Neural crest cell (in vitro differentiated cells): Measurements from ENCODE around the gene OBSCN. TPM values are rescaled to one million over a fixed set of nuclear protein-coding genes. Genes with fewer than 3 reads are reported as not detected.

Source experiments
- DNase-seq: peaks from one replicate; pipeline ENCODE4 v3.0.0; 2021; ENCODE audit warnings: low read depth, mixed read lengths, low spot score
- H3K27ac Mint-ChIP-seq: one replicate; pipeline ENCODE4 v1.8.0; 2021; ENCODE audit warnings: mild to moderate bottlenecking, mixed read lengths; ENCODE audit not compliant: unreplicated experiment
- H3K27me3 Mint-ChIP-seq: 2 replicates; pipeline ENCODE4 v1.8.0; 2021; ENCODE audit warnings: low read depth, mild to moderate bottlenecking, mixed read lengths
- H3K36me3 Mint-ChIP-seq: 2 replicates; pipeline ENCODE4 v1.8.0; 2021; ENCODE audit warnings: low read depth, mild to moderate bottlenecking, mixed read lengths
- H3K4me1 Mint-ChIP-seq: 2 replicates; pipeline ENCODE4 v1.8.0; 2021; ENCODE audit warnings: mixed read lengths
- H3K4me3 Mint-ChIP-seq: one replicate; pipeline ENCODE4 v1.8.0; 2021; ENCODE audit warnings: mild to moderate bottlenecking, mixed read lengths
- H3K9me3 Mint-ChIP-seq: 2 replicates; pipeline ENCODE4 v1.8.0; 2021; ENCODE audit warnings: mixed read lengths
- CTCF ChIP-seq: fragments of 200-600 bp; sonication (generic); conservative IDR thresholded peaks from 2 replicates; pipeline ENCODE4 v1.5.0; 2021; ENCODE audit warnings: antibody characterized with exemption, mild to moderate bottlenecking
- total RNA-seq: library from RNA; stranded (reverse); gene quantifications from 2 replicates; pipeline ENCODE4 v1.2.1, GENCODE V29; 2021

OBSCN gene
- total RNA-seq, 1 donor from 2014 or later, result 40.1 TPM

- Mint-ChIP-seq H3K36me3 (no peaks in the 10 kb centered on the region), H3K4me1 (no peaks in the 10 kb centered on the region), H3K27ac (no peak overlapping the region), H3K9me3 (no peaks in the 10 kb centered on the region), H3K4me3 (no peak overlapping the region), H3K27me3 (no peaks in the 10 kb centered on the region)
- no peak for DNase-seq
- no peak for TF ChIP-seq CTCF
Observed at GRCh38 chr1:228349701-228350171, 141.9 kb downstream of the OBSCN start.

- no peak for DNase-seq
- H3K27ac Mint-ChIP-seq, result no peak overlapping the region
- no peaks in the 10 kb centered on the region for H3K27me3 Mint-ChIP-seq
- no peaks in the 10 kb centered on the region for H3K36me3 Mint-ChIP-seq
- no peak for TF ChIP-seq CTCF
- H3K9me3 Mint-ChIP-seq, result no peaks in the 10 kb centered on the region
- no peaks in the 10 kb centered on the region for H3K4me1 Mint-ChIP-seq
- no peak overlapping the region for H3K4me3 Mint-ChIP-seq
Observed at GRCh38 chr1:228350179-228350742, 142.4 kb downstream of the OBSCN start.

DNA sequence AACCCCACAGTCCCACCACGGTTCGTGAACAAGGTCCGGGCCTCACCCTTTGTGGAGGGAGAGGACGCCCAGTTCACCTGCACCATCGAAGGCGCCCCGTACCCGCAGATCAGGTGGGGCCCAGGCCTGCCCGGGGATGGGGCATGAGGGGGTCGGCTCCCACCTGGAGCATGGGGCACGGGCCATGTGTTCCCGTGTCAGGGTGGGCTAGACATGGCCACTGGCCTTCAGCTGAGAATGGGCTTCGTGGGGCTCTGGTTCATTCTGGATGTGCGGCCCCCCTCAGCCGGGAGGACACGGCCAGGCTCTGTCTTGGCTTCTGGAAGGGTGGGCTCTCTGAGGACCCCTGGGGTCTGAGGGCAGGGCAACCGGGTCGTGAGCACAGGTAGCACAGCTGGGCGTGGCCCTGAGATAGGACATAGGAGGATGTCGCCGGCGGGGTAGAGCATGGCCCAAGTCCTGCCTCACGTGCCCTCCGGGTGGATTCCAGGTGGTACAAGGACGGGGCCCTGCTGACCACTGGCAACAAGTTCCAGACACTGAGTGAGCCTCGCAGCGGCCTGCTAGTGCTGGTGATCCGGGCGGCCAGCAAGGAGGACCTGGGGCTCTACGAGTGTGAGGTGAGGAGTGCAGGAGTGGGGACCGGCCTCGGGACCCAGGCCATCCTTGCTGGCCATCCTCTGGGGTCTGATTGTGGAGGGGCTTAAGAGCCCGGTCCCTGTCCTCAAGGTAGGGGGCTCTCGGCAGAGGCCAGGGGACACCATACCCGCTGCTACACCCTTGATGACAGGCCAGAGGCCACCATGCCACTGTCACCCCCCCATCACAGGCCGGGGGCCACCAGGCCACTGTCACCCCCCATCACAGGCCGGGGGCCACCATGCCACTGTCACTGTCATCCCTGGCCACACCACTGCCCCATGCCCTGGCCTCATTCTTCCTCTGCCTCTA lies 143.3 kb downstream of the OBSCN start:
- Mint-ChIP-seq H3K9me3 (no peaks in the 10 kb centered on the region), H3K27ac (peak overlapping the region; percentile 75), H3K36me3 (no peaks in the 10 kb centered on the region), H3K27me3 (no peaks in the 10 kb centered on the region), H3K4me1 (no peaks in the 10 kb centered on the region), H3K4me3 (no peak overlapping the region)
- no peak for DNase-seq
- no peak for TF ChIP-seq CTCF

DNA sequence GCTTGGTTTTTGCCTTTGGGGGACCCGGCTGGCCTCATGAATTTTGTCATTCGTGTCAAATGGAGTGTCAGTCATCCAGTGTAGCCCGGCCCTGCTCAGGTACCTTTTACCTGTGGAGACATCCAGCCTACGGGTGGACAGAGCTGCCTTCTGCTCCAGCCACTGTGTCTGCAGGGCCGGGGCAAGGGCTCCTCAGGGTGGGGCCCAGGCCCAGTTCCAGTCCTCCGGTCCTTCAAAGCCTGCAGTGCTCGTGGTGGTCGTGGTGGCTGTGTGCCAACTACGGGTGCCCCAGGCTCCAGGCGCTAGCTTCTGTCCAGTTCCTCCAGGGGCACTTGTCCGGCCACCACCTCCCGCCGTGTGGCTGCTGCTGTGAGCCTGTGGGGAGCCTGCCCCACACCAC lies 144.0 kb downstream of the OBSCN start:
- no peak for DNase-seq
- Mint-ChIP-seq H3K9me3 (no peaks in the 10 kb centered on the region), H3K27me3 (no peaks in the 10 kb centered on the region), H3K27ac (no peak overlapping the region), H3K4me3 (no peak overlapping the region), H3K4me1 (no peaks in the 10 kb centered on the region), H3K36me3 (no peaks in the 10 kb centered on the region)
- no peak for TF ChIP-seq CTCF

DNA sequence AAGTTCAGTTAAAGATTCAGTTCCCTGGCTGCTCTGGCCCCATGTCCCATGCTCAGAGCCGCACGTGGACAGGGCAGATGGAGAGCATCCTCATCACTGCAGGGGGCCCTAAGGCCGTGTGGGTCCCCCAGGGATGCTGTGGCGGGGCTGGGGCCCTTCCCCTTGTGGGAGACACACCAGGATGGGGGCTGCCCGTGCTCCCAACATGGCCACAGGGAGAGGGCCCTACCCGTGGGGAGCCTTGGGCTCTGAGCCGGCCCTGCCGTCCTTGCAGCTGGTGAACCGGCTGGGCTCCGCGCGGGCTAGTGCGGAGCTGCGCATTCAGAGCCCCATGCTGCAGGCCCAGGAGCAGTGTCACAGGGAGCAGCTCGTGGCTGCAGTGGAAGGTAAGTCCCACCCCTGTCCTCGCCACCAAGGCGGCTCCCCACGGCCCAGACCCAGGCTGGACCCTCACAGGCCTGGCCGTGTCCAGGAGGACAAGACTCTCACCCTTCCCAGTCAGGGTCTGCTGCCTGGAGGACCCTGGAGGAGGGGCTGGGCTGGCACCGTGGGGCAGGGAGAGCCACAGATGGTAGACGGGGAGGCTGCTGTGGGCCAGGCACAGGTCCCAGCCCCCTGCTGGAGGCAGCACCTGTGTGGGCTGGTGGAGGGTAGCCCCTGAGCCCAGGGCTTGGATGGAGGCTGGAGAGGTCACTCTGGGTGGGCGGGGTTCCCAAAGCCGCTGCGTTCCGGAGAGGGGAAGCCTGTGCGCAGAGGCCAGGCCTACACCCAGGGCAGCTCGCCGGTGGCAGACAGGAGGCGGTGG lies 145.0 kb downstream of the OBSCN start:
- Mint-ChIP-seq H3K27ac (no peak overlapping the region), H3K36me3 (no peaks in the 10 kb centered on the region), H3K9me3 (no peaks in the 10 kb centered on the region)

More for the DNA sequence above, 145.0 kb downstream of the OBSCN start:
- no peaks in the 10 kb centered on the region for H3K27me3 Mint-ChIP-seq
- TF ChIP-seq CTCF, result no peak
- H3K4me1 Mint-ChIP-seq, result no peaks in the 10 kb centered on the region
- no peak overlapping the region for H3K4me3 Mint-ChIP-seq
- no peak for DNase-seq
